ENCODE measurements around the gene TBC1D14.
"Not testable (repeated sequence)": the region's sequence is repeated elsewhere in the genome, so short reads cannot be mapped to it uniquely, and the experiment has no call there.

The TBC1D14 gene

GRCh38 chr4:6910960-6911874 is 1.6 kb downstream of the TBC1D14 start:
- no peak for DNase-seq

- not testable (repeated sequence) for DNase-seq
Measured at GRCh38 chr4:6911917-6912316, 2.3 kb downstream of the TBC1D14 start.

GRCh38 chr4:6912441-6912840 is 2.8 kb downstream of the TBC1D14 start:
- no peak for DNase-seq

GRCh38 chr4:6913350-6913905 is 3.8 kb downstream of the TBC1D14 start:
- no peak for DNase-seq

- no peak for DNase-seq
Measured at GRCh38 chr4:6914448-6914847, 4.8 kb downstream of the TBC1D14 start.

- DNase-seq, result no peak
Measured at GRCh38 chr4:6915041-6916005, 5.7 kb downstream of the TBC1D14 start.

- no peak for DNase-seq
Measured at GRCh38 chr4:6916069-6916586, 6.5 kb downstream of the TBC1D14 start.

GRCh38 chr4:6916587-6917460 is 7.2 kb downstream of the TBC1D14 start:
- DNase-seq, result no peak

GRCh38 chr4:6917461-6918271 is 8.0 kb downstream of the TBC1D14 start:
- DNase-seq, result no peak

GRCh38 chr4:6918338-6918737 is 8.7 kb downstream of the TBC1D14 start:
- no peak for DNase-seq

GRCh38 chr4:6920171-6920570 is 10.5 kb downstream of the TBC1D14 start:
- DNase-seq, result no peak

- DNase-seq, result no peak
Measured at GRCh38 chr4:6923507-6923906, 13.9 kb downstream of the TBC1D14 start.

- no peak for DNase-seq
Measured at GRCh38 chr4:6924361-6924779, 14.7 kb downstream of the TBC1D14 start.

- DNase-seq, result no peak
Measured at GRCh38 chr4:6925357-6925836, 15.8 kb downstream of the TBC1D14 start.

GRCh38 chr4:6926081-6926480 is 16.5 kb downstream of the TBC1D14 start:
- DNase-seq, result no peak

GRCh38 chr4:6926681-6927478 is 17.3 kb downstream of the TBC1D14 start:
- DNase-seq, result no peak

GRCh38 chr4:6928081-6928480 is 18.5 kb downstream of the TBC1D14 start:
- DNase-seq, result no peak

GRCh38 chr4:6929339-6929811 is 19.7 kb downstream of the TBC1D14 start:
- DNase-seq, result no peak

GRCh38 chr4:6929812-6930464 is 20.3 kb downstream of the TBC1D14 start:
- DNase-seq, result no peak
